ENCODE measurements around the gene PTPN23. TPM values are rescaled to one million over a fixed set of nuclear protein-coding genes. Genes with fewer than 3 reads are reported as not detected.
A peak's percentile ranks its signal among the peaks of the same experiment; 100 is the strongest.

Gene PTPN23
- total and polyA plus RNA-seq, 9 of the 15 experiments (the other 6 are each of a cell fraction or from before 2014, with no cell fraction given): 0.41 to 58.7 (median 7.2) TPM

DNA sequence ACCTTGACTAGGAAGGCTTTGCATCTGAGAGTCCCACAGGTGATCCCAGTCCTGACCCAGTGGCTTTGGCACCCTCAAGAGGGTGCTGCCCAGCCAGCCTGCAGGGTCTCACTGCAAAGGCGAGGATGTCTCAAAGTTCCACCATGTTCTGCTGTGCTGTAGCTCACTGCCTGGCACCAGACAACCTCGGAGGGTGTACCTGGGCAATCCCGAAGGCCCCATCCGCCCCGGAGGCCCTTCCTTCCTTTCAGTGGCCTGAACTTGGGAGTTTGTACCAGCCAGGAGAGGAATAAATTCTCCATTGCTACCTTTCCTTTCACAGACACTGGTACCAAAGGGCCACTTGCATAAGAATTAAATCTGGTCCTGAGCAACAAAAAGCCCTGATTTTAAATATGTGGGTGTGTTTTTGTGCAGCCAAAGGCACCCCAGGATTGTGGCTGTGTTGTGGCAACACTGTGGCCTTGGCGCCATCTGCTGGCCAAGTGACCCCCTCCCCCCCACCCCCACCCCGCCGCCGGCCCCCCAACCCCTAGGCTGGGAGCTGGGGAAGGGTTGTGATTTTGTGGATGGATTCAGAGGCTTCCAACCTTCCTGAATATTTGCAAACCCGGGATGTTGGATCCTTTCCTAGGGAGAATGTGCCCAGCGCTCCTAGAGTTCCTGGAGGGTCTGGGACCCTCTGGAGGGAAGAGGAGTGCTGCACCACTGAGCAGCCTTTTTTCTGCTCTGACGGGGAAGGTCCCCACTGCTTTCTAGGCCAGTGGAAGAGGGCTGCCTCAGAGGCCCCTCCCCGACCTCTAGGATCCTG lies 9.7 kb upstream of the PTPN23 start (continued):
- TF ChIP-seq MAX (CRISPR knock-in tag; IDR thresholded peaks at IDR 0.05) (no peak), ZNF77 (CRISPR knock-in tag; IDR thresholded peaks at IDR 0.05) (no peak), KDM1A (IDR thresholded peaks at IDR 0.05) (peak in 1 of 2 experiments; percentile 15; a peak in 1 of 4 replicates), ZNF740 (CRISPR knock-in tag; IDR thresholded peaks at IDR 0.05) (peak; percentile 85), ZNF740 (tag; IDR thresholded peaks at IDR 0.05) (peak in 1 of 2 experiments; percentile 94; a peak in 2 of 4 replicates), VEZF1 (CRISPR knock-in tag; IDR thresholded peaks at IDR 0.05) (peak; percentile 88), SMARCA5 (IDR thresholded peaks at IDR 0.05) (no peak), IRF2 (CRISPR knock-in tag; IDR thresholded peaks at IDR 0.05) (no peak), SRSF9 (IDR thresholded peaks at IDR 0.05; ENCODE audit: borderline replicate concordance, low read depth, low read length) (no peak), HEY1 (CRISPR knock-in tag; IDR thresholded peaks at IDR 0.05; ENCODE audit: borderline replicate concordance) (no peak), SP1 (CRISPR knock-in tag; IDR thresholded peaks at IDR 0.05) (no peak), ZBTB1 (CRISPR knock-in tag; IDR thresholded peaks at IDR 0.05; ENCODE audit: borderline replicate concordance, low read depth) (no peak)
- TF ChIP-seq, protein P1, sequence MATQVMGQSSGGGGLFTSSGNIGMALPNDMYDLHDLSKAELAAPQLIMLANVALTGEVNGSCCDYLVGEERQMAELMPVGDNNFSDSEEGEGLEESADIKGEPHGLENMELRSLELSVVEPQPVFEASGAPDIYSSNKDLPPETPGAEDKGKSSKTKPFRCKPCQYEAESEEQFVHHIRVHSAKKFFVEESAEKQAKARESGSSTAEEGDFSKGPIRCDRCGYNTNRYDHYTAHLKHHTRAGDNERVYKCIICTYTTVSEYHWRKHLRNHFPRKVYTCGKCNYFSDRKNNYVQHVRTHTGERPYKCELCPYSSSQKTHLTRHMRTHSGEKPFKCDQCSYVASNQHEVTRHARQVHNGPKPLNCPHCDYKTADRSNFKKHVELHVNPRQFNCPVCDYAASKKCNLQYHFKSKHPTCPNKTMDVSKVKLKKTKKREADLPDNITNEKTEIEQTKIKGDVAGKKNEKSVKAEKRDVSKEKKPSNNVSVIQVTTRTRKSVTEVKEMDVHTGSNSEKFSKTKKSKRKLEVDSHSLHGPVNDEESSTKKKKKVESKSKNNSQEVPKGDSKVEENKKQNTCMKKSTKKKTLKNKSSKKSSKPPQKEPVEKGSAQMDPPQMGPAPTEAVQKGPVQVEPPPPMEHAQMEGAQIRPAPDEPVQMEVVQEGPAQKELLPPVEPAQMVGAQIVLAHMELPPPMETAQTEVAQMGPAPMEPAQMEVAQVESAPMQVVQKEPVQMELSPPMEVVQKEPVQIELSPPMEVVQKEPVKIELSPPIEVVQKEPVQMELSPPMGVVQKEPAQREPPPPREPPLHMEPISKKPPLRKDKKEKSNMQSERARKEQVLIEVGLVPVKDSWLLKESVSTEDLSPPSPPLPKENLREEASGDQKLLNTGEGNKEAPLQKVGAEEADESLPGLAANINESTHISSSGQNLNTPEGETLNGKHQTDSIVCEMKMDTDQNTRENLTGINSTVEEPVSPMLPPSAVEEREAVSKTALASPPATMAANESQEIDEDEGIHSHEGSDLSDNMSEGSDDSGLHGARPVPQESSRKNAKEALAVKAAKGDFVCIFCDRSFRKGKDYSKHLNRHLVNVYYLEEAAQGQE (IDR thresholded peaks at IDR 0.05; ENCODE audit: borderline replicate concordance): peak; percentile 45; the same call in 1 of the 2 replicates
- TF ChIP-seq, protein P1 (CRISPR knock-in tag; IDR thresholded peaks at IDR 0.05; ENCODE audit: low read depth): no peak
- TF ChIP-seq, protein P2, sequence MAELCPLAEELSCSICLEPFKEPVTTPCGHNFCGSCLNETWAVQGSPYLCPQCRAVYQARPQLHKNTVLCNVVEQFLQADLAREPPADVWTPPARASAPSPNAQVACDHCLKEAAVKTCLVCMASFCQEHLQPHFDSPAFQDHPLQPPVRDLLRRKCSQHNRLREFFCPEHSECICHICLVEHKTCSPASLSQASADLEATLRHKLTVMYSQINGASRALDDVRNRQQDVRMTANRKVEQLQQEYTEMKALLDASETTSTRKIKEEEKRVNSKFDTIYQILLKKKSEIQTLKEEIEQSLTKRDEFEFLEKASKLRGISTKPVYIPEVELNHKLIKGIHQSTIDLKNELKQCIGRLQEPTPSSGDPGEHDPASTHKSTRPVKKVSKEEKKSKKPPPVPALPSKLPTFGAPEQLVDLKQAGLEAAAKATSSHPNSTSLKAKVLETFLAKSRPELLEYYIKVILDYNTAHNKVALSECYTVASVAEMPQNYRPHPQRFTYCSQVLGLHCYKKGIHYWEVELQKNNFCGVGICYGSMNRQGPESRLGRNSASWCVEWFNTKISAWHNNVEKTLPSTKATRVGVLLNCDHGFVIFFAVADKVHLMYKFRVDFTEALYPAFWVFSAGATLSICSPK (IDR thresholded peaks at IDR 0.05; ENCODE audit: borderline replicate concordance): no peak
